GM19238 (cell line): Measurements from ENCODE around the gene APOM.
A peak's percentile ranks its signal among the peaks of the same experiment; 100 is the strongest.

Experiments
- DNase-seq: peaks from one replicate; pipeline ENCODE4 v3.0.0; 2011; ENCODE audit warnings: low spot score; ENCODE audit not compliant: insufficient read length

Gene APOM

DNA sequence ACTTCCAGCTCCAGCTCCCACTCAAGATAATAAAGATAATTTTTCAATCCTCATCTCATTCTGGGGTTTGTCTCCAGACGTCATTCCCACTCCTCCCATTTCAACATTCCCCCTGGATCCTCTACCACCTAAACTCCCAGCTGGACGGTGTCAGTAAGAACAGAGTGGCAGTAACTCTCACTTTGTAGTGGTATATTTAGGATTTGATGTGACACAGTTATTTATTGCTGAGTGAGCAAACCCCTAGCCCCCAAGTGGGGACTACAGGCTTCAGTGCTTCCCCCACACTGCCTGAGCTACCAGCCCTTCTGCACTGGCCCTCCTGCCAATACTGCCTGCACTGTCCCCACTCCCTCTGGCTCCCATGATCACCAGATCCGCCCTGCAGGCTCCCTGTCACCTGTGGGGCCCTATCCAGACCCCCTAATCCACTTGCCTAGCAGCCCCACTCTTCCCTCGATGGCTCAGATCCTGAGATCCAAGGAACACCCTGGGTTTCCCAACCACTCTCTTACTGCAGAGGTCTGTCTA, 2.5 kb downstream of the APOM start:
- DNase-seq: no peak

DNA sequence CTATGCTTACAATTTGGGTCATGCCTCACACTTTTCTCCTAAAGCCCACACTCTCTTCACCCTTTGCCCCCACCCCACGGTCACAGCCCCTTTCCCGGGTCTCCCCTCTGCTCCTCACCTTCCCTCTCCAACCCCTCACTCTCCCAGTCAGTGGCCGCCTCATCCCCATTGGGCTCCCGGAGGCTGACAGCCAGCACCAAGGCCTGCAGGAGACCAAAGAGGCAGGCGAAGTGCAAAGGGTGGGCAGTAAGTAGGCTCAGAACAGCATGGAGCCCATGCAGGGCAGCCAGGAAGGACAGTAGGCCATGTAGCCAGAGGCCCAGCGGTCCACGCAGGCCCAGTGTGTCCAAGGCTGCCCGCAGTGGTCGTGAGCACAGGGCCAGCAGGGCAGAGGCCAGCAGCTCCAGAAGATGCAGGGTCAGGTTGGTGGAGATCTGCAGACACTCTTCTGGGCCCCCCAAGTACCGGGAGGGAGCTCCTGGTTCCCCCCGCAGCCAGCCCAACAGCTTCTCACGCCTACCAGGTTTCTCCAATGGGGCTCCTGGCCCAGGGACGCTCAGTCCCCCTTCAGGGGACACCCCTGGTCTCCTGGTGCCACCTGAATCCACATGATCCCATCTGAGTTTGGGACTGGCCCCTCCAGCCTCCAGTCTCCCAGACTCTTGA, 3.4 kb downstream of the APOM start:
- DNase-seq: no peak

DNA sequence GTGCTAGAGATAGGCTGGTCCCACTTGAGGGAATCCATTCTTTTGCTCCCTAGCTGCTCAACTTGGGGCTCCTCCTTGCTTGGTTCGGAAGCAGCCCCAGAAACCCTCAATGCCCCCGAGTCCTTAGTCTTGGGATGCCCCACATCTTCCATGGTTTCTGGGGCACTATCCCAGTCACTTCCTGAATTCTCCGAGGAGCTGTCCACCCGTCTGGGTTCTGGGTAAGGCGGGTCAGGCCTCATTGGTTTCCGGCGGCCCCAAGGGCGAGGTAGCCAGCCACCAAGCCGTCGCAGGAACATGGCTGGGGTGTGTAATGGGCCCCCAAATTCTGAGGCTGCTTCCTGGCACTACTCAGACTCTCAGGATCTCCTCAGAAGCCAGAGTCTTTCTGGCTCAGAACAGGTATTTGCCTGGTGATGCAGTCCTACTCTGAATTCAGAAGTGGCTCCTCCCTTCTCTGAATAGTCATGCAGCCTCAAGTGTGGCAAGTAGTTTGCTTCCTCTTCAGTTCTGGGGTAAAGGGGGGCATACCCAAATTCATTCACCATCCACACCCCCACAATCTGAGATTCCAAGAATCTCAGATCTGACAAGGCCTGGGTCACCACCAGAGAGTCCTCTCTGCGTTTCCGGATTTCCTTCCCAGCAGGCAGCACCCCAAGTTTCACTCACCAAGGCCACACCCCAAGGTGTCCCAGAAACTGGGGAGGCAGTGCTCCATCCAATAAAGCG, 4.1 kb downstream of the APOM start:
- no peak for DNase-seq

DNA sequence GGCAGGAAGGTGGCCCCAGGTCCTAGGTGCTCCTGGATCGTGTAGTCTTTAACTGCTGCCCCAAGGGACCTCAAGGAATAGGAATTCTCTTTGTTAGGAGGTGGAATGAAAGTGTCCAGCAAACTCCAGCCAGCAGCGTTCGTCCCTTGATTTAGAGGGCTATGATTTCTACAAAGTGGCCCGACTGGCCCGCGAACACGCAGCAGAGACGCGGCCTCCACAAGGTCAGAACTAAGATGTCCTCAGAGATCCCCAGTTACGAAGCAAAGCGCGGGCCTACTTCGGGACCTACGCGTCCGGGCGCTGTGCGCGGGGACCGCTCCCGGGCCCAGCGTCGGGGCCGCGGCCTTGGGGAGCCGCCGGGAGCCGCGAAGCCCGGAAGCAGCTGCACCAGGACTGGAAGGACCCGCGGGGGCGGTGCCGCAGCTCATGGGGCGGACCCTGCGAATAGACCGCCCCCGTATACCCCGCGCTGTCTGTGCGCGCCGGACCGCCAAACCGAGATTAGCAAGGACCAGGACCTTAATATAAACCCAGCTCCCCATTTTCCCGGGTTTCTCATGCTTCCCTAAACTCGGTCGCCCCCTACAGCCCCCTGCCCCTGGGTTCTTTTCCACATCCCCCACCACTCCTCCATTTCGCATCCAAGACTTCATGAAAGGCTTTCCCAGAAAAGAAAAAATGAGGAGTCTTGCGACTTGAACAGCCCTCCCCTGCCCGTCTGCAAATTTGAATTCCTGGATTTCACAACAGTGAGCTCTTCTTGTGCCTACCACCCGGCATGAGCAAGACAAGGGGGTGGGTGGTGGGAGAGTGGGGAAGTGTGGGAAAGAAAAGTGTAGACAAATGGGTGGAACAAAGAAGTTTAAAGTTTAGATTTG, 4.9 kb downstream of the APOM start, which contains the start of gene C6orf47:
C6orf47 (minus strand) TSS at position 398 of the 881 bp plus-strand sequence. CDS start 831 bp downstream, outside the sequence.
- DNase-seq: peak; percentile 77

DNA sequence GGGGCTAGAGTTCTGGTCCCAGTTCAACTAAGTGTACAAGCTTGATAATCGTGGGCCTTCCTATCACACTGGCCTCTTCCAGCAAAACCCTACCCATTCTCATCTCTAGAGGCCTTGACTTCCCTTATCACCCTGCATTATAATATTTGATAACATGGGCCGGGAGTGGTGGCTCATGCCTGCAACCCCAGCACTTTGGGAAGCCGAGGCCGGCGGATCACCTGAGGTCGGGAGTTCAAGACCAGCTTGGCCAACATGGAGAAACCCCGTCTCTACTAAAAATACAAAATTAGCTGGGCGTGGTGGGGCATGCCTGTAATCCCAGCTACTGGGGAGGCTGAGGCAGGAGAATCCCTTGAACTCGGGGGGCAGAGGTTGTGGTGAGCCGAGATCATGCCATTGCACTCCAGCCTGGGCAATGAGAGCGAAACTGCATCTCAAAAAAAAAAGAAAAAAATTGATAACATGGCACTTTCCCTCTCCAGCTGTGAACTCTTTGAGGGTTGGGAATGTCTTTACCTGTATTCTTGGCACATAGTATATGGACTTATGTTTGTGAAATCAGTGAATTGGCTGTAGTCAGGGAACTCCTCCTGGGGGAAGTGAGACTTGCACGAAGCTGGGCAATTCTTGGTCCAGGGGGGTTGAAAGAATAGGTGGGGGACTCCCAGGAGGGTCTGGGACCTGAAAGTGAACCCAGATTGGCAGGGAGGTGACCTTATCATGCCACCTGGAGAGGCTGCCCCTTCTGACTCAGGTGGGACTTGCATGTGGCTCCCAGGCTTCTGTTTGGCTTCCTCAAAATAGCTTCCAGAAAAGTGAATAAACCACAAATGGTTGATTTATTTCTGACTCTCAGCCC, 5.8 kb downstream of the APOM start:
- peak; percentile 47 for DNase-seq

DNA sequence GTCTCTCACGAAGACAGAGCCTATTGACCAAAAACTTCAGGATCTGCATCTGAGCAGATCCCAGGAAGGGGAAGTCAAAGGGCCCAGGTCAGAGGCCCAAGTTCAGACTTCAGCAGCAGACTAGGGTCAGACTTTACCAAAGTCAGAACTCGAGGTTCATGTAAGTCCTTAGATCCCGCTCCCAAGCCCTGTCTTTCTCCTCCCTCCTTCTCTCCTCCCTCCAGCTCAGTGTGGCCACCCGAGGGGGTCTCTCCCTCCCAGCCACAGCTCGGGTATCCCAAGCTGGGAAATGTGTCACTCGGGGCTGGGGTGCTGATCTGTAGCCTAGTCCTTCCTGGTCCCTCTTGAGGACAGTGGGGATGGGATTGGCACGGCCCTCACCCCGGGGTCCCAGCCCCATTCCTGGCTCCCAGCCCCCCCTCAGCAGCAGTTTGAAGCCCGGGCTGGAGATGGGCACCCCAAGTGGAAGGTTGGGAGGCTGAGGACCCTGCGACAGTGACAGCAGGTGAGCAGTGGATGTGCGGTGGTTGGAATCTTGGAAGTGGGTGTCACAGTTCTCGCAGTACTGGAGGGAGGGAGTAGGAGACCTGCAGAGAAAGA, 6.5 kb downstream of the APOM start:
- DNase-seq: no peak

DNA sequence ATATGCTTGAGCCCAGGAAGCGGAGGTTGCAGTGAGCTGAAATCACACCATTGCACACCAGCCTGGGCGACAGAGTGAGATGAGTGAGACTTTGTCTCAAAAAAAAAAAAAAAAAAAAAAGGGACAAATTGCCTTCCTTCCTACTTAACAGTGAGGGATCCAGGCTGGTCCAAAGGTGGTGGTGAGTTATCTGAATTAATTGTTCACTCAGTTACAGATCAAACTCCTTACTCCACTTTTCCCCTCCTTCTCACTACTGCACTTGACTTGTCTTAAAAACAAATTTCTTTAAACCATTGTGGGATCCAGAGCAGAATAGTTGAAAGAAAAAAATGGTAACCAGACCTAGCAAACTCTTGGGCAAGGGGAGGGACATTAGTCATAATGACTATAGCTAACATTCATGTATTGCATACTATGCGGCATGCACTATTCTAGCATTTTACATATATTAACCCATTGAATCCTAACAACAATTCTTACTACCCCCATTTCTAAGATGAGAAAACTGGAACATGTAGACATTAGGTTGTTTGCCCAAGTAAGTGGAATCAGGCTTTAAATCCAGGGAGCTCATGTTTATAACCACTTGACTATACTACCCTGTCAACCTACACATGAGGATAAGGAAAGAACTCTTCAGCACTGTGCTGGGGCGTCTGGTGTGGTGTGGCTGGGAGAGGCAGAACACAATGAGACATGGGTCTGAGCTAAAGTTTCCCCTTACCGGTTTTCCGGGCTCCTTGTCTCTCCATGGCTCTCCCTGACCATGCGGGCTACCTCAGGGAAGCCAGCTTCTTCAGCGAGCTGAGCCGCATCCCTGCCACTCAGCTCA, 7.6 kb downstream of the APOM start:
- DNase-seq: no peak

DNA sequence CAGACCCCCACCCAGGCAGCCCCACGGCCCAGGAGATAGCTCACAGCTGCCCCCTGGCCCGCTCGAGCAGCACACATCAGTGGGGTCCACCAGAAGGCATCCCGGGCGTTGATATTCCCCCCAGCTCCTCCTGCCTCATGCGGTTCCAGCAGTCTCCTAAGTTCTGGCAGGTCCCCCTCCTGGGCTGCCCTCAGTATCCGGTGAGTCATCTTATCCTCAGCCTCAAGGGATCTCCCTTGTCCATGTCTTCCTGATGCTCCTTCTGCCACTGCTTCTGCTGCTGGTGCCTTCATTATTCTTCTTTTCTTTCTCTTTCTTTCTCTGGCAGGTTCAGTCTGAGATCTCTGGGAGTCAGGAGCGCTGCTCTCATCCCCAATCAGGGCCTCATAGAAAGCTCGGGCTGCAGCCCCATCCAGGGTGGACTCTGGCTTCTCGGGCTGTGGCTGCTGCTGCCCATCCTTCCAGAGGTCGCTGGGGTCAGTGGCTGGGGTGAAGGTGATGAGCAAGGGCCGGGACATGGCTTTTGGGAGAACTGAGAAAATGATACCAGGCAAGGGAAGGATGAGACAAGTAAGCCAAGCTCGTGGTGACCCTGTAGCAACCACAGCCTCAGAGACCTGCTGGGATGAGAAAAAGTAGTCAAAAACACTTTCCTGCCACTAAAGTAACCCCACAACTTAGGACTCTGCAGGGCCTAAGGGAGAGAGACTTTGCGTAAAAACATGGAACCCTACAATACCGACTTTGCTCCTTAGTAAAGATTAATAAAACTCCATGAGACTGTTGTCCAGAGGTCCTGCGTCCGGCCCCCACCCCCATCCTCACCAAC, 8.5 kb downstream of the APOM start:
- no peak for DNase-seq

DNA sequence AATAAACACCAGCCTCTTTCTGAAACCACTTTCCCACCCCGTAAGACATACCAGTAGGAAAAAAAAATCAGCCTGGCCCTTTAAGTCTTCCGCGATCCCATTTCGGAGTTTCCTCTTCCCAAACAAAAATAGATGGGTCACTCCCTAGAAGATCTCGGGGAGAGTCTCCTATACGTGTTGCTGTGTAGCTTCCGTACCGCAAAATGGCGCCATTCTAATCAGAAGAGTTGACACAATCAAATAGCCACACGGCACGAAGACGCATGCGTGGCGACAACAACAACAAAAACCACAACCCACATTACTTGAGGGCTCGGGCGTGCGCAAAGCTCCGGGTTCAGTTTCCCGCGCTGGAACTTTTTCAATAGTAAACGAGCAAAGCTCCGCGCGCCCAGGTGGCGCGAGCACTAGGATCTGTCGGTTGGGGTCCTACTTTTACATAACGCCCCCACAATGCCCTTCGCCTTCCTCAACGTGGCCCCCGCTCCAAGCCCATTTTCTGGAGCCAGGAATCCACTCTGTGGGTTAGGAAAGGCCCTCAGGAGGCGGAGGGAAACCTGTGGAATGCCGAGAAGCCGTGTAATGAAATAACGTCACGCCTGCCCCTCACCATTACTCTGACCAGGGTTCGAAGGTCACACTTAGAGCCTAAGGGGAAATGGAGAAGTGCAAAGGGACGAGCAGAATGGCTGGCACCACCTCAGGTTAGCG, 9.3 kb downstream of the APOM start, which contains the start of gene GPANK1:
GPANK1 (minus strand) TSS at position 208 of the 711 bp plus-strand sequence. CDS start 519 bp downstream, outside the sequence.
- peak; percentile 65 for DNase-seq

DNA sequence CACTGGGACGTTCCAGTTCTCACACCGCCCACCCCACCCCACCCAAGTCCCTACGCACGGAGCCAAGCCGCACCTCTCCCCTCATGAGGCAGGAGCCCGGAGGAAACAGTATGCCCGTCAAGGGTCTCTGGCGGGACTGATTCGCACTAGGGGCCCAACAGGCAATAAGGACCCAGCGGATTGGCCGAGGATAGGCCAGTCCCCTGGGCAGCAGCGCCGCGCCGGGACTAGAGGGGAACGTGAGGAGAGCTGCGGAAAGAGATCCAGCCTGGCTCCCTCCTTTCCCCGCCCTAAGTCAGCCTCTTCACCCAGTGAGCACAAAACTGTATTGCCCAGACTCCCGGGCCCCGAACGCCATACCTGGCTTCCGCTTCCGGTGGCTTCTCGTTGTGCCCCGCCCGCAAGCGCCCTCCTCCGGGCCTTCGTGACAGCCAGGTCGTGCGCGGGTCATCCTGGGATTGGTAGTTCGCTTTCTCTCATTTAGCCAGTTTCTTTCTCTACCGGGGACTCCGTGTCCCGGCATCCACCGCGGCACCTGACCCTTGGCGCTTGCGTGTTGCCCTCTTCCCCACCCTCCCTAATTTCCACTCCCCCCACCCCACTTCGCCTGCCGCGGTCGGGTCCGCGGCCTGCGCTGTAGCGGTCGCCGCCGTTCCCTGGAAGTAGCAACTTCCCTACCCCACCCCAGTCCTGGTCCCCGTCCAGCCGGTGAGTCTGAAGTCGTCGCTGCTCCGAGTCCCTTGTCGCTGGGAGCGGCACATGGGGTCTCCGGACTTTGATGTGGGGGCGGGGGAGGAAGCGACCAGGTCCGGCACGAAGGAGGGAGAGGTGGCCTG, 10.0 kb downstream of the APOM start, which contains the start of gene CSNK2B:
CSNK2B (plus strand) TSS at position 580 of the 836 bp plus-strand sequence. CDS start 752 bp downstream, outside the sequence.
- DNase-seq: peak; percentile 93

DNA sequence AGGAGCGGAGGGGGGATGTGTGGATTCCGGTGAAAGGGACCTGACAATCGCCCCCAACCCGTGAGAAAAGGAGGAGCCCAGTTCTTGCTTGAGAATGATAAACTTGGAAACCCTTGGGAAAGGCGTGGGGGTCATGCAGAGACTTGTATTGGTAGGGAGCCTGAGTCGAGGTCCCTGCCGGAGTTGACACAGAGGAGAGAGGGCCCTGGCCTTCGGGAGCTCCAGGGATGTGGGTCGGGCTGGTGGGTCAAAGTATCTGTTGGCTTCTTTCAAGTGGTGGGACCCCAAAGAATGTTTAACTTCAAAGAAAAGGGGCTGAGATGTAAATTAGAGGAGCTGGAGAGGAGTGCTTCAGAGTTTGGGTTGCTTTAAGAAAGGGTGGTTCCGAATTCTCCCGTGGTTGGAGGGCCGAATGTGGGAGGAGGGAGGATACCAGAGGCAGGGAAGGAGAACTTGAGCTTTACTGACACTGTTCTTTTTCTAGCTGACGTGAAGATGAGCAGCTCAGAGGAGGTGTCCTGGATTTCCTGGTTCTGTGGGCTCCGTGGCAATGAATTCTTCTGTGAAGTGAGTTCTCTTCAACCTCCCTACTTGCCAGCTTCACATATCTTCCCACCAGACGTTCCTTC, 10.8 kb downstream of the APOM start:
- DNase-seq: no peak

DNA sequence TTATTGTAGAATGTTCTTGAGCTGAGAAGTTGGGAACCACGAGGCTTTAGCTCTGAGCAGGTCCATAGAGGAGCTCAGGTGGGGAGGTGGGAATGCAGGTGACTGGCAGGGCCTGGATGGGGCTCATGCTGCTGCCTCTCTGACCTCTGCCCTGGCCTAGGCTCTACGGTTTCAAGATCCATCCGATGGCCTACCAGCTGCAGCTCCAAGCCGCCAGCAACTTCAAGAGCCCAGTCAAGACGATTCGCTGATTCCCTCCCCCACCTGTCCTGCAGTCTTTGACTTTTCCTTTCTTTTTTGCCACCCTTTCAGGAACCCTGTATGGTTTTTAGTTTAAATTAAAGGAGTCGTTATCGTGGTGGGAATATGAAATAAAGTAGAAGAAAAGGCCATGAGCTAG, 14.0 kb downstream of the APOM start, which contains the start of gene LY6G5B:
LY6G5B (plus strand) TSS at position 301 of the 400 bp plus-strand sequence. CDS start 975 bp downstream, outside the sequence.
- no peak for DNase-seq

DNA sequence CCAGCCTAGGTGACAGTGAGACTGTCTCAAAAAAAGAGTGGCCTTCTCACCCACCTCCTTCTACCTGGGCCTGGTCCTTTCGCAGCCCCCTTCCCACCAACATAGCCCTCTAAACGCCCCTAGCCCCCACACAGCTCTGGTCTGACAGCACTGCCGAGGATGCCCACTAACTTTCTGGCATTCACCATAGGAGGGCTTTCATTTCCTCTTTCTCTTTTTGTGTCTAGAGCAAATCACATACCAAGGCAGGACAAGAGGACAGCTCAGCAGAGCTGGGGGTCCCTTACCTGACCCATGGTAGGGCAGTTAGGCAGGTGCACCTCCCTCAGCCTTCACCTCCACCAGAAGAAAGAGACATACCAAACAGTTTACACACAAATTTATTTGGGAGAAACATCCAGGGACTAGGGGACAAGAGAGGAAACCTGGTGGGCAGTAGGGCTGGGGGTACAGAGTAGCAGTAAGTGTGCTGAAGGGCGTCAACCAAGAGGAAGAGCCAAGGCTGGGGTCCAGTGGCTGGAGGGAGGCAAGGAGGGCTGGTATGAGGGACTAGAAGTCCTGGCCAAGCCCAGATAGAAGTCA, 20.7 kb downstream of the APOM start:
- DNase-seq: no peak

DNA sequence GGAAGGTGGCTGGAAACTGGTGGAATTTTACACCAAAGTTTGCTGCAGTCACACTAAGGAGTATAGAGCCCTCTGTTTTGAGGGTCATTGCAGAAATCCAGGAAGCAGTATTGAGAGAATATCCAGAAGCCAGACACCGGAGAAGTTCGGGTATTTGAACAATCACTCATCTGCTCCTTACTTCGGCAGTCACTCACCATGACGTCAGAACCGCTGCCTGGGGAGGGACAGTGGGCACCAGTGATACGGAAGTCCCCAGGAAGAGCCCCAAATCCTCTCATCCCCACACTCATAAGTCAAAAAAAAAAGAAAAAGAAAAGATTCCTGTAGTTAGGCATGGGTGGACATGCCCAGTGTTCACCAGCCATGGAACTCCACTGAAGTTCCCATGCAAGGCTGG, 21.2 kb downstream of the APOM start:
- no peak for DNase-seq

DNA sequence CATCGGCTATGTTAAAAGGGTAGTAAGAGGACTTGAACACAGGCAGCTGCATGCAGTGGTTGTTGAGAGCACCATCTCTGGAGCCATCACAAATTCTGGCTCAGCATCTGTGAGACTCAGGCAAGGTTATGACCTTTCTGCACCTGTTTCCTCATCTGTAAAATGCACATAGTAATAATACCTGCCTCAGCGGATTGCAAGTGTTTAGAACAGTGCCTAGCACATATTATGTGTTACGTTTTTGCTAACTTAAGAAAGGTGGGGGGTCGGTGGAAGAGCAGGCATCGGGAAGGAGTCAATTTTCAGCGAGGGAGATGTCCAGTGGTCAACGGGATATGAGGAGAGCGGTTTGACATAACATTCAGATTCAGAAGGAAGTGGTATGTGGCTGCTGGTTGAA, 22.3 kb downstream of the APOM start:
- DNase-seq: no peak
